NCI-H345 (cell line): Measurements from ENCODE around the gene HIP1.
A peak's percentile ranks its signal among the peaks of the same experiment; 100 is the strongest.
"Not testable (repeated sequence)": the region's sequence is repeated elsewhere in the genome, so short reads cannot be mapped to it uniquely, and the experiment has no call there.

ENCODE experiments used
- DNase-seq: peaks from one replicate; lab custom pipeline; 2025; lab: John Stamatoyannopoulos, UW

Gene HIP1

GRCh38 chr7:75738604-75738974 lies at the start of gene HIP1:
HIP1 (minus strand) TSS chr7:75738941; CDS start chr7:75738920, 21 bp downstream.
- DNase-seq = no peak

- not testable (repeated sequence) for DNase-seq
Measured at GRCh38 chr7:75788154-75788847, 49.6 kb upstream of the HIP1 start.

- DNase-seq = not testable (repeated sequence)
Measured at GRCh38 chr7:75783058-75783457, 44.3 kb upstream of the HIP1 start.

- not testable (repeated sequence) for DNase-seq
Measured at GRCh38 chr7:75780647-75781273, 42.0 kb upstream of the HIP1 start.

GRCh38 chr7:75779516-75779915 lies 40.8 kb upstream of the HIP1 start:
- DNase-seq = not testable (repeated sequence)

- not testable (repeated sequence) for DNase-seq
Measured at GRCh38 chr7:75779035-75779434, 40.3 kb upstream of the HIP1 start.

- DNase-seq = no peak
Measured at GRCh38 chr7:75776295-75776971, 37.7 kb upstream of the HIP1 start.

GRCh38 chr7:75773958-75774357 lies 35.2 kb upstream of the HIP1 start:
- not testable (repeated sequence) for DNase-seq

GRCh38 chr7:75772081-75773077 lies 33.6 kb upstream of the HIP1 start, which contains the start of gene CCL26:
CCL26 (minus strand) TSS chr7:75772211; CDS start chr7:75772176, 35 bp downstream.
- DNase-seq = no peak

- DNase-seq = no peak
Measured at GRCh38 chr7:75771224-75771623, 32.5 kb upstream of the HIP1 start.

GRCh38 chr7:75762350-75762917 lies 23.7 kb upstream of the HIP1 start:
- peak; percentile 53 for DNase-seq

- not testable (repeated sequence) for DNase-seq
Measured at GRCh38 chr7:75761801-75762200, 23.1 kb upstream of the HIP1 start.

- no peak for DNase-seq
Measured at GRCh38 chr7:75758491-75758890, 19.8 kb upstream of the HIP1 start.

GRCh38 chr7:75757860-75758259 lies 19.1 kb upstream of the HIP1 start:
- DNase-seq = no peak

GRCh38 chr7:75756991-75757676 lies 18.4 kb upstream of the HIP1 start:
- DNase-seq = no peak

GRCh38 chr7:75756206-75756990 lies 17.7 kb upstream of the HIP1 start:
- no peak for DNase-seq

- no peak for DNase-seq
Measured at GRCh38 chr7:75743455-75743859, 4.7 kb upstream of the HIP1 start.

GRCh38 chr7:75740846-75741497 lies 2.2 kb upstream of the HIP1 start:
- DNase-seq = no peak
